HG03025 (cell line): Measurements from ENCODE around the gene PIGH.
A peak's percentile ranks its signal among the peaks of the same experiment; 100 is the strongest.
"Not testable (repeated sequence)": the region's sequence is repeated elsewhere in the genome, so short reads cannot be mapped to it uniquely, and the experiment has no call there.

Source experiments
- ATAC-seq: cut with Tn5 transposase; IDR thresholded peaks from one replicate; pipeline ENCODE4 v1.9.1; 2021; ENCODE audit warnings: mild to moderate bottlenecking, moderate library complexity; ENCODE audit not compliant: unreplicated experiment, low FRiP score

Gene PIGH

GRCh38 chr14:67599698-67600561, at the start of gene PIGH:
Gene PIGH (minus strand): TSS chr14:67600268. CDS start chr14:67600203, 65 bp downstream.
- ATAC-seq, result peak; percentile 95

GRCh38 chr14:67646131-67646530, 46.1 kb upstream of the PIGH start:
- ATAC-seq, result no peak

GRCh38 chr14:67645414-67645813, 45.3 kb upstream of the PIGH start:
- ATAC-seq, result no peak

- ATAC-seq, result no peak
These were observed 44.4 kb upstream of the PIGH start for GRCh38 chr14:67644428-67644827.

GRCh38 chr14:67643713-67644112, 43.6 kb upstream of the PIGH start:
- no peak for ATAC-seq

- no peak for ATAC-seq
These were observed 42.1 kb upstream of the PIGH start for GRCh38 chr14:67641902-67642749.

GRCh38 chr14:67641480-67641879, 41.4 kb upstream of the PIGH start:
- ATAC-seq, result no peak

GRCh38 chr14:67638642-67639041, 38.6 kb upstream of the PIGH start:
- no peak for ATAC-seq

- no peak for ATAC-seq
These were observed 36.4 kb upstream of the PIGH start for GRCh38 chr14:67636361-67636919.

GRCh38 chr14:67633451-67634147, 33.5 kb upstream of the PIGH start:
- ATAC-seq, result no peak

GRCh38 chr14:67630938-67631337, 30.9 kb upstream of the PIGH start:
- ATAC-seq, result no peak

- no peak for ATAC-seq
These were observed 30.1 kb upstream of the PIGH start for GRCh38 chr14:67630186-67630585.

- ATAC-seq, result no peak
These were observed 27.5 kb upstream of the PIGH start for GRCh38 chr14:67627519-67627918.

- ATAC-seq, result not testable (repeated sequence)
These were observed 26.1 kb upstream of the PIGH start for GRCh38 chr14:67626131-67626530.

- no peak for ATAC-seq
These were observed 23.0 kb upstream of the PIGH start for GRCh38 chr14:67623114-67623513.

- no peak for ATAC-seq
These were observed 22.6 kb upstream of the PIGH start for GRCh38 chr14:67622675-67623074.

- ATAC-seq, result no peak
These were observed 20.2 kb upstream of the PIGH start for GRCh38 chr14:67620217-67620785.

GRCh38 chr14:67619446-67620216, 19.6 kb upstream of the PIGH start, which contains the start of gene ARG2:
Gene ARG2 (plus strand): TSS chr14:67619920. CDS start chr14:67619978, 58 bp downstream.
- ATAC-seq, result peak; percentile 91

GRCh38 chr14:67618617-67619063, 18.6 kb upstream of the PIGH start:
- no peak for ATAC-seq
